Right lobe of liver (tissue), 6 donors: ENCODE data around the gene TPPP2. TPM values are rescaled to one million over a fixed set of nuclear protein-coding genes. Genes with fewer than 3 reads are reported as not detected.

Experiments
- ATAC-seq, 4 donors: fragments of 200-7000 bp; cut with Tn5 transposase; one replicate each; pipeline ENCODE4 v1.9.1; 2020; ENCODE audit warnings: mild to moderate bottlenecking in 4 of 4, moderate library complexity in 4 of 4
- DNase-seq, 3 donors: peaks; one replicate each; pipeline ENCODE4 v3.0.0-alpha.2; 2020
- H3K27ac ChIP-seq, 3 donors: fragments of 200-600 bp; one replicate each; pipeline ENCODE4 v1.8.0; 2022
- H3K27me3 ChIP-seq, 2 donors: fragments of 200-600 bp; one replicate each; pipeline ENCODE4 v1.8.0; 2022
- H3K36me3 ChIP-seq, 4 donors: fragments of 200-600 bp; sonication (generic) in 1 of 4; one replicate each; pipeline versions ENCODE4 v1.5.1 to v1.8.0; 2017 to 2022; ENCODE audit warnings: control low read depth in 1 of 4
- H3K4me1 ChIP-seq, 4 donors: fragments of 200-600 bp; sonication (generic) in 1 of 4; one replicate each; pipeline versions ENCODE4 v1.5.1 to v1.8.0; 2017 to 2022; ENCODE audit warnings: control low read depth in 1 of 4
- H3K4me3 ChIP-seq, 3 donors: fragments of 200-600 bp; one replicate each; pipeline ENCODE4 v1.8.0; 2022
- H3K9me3 ChIP-seq, 4 donors: fragments of 200-600 bp; sonication (generic) in 1 of 4; one replicate each; pipeline versions ENCODE4 v1.5.1 to v1.8.0; 2017 to 2022; ENCODE audit warnings: control low read depth in 1 of 4
- POLR2A ChIP-seq: fragments of 450-650 bp; IDR thresholded peaks from one replicate; pipeline ENCODE4 v1.6.1; 2017; ENCODE audit warnings: antibody characterized with exemption, mild to moderate bottlenecking
- WGBS: methylation state at CpG from one replicate; pipeline ENCODE4 v1.1.6; 2018; ENCODE audit warnings: low coverage, low lambda C conversion rate; ENCODE audit not compliant: insufficient coverage; ENCODE audit errors: missing lambda C conversion rate; 5-methylcytosine and 5-hydroxymethylcytosine counted together
- intact Hi-C, 2 donors: fragments of 100-400 bp; cut with DNase I; formaldehyde crosslinking; loops; one replicate each; pipeline versions ENCODE4 v1.11.2 to v1.14.1; 2022
- total RNA-seq, 6 experiments: library from RNA; depleted of rRNA in 2 of 6; stranded (reverse); fragments of >200 nt in 2 of 6; fragmentation: NEBNext Ultra II Directional in 3 of 6; extraction: Animal tissue kit (Norgen Biotek cat#: 25700) in 3 of 6; gene quantifications; one replicate each; pipeline versions ENCODE4 v1.1.0 to v1.2.4, GENCODE V29; 2016 to 2023
- TF ChIP-seq, protein P1 (sequence below), 4 donors: fragments of 200-600 bp in 3 of 4; fragments of 450-650 bp in 1 of 4; IDR thresholded peaks; one replicate each; pipeline versions ENCODE4 v1.5.1 to v1.8.0; 2016 to 2022; ENCODE audit warnings: antibody characterized with exemption in 4 of 4, mild to moderate bottlenecking in 2 of 4
- donor health status: DM: no; HTN: yes; CAD: no.
- donor health status: DM: no; HTN: no; CAD: no.
- donor health status: DM: no; HTN: no; CAD: no.
- donor health status: DM: no; HTN: yes; CAD: no.
- donor health status: DM: no; HTN: yes; CAD: no.

The TPPP2 gene
- total RNA-seq, 6 experiments from 2014 or later, result 0.24 to 3.4 (median 1.6) TPM

DNA sequence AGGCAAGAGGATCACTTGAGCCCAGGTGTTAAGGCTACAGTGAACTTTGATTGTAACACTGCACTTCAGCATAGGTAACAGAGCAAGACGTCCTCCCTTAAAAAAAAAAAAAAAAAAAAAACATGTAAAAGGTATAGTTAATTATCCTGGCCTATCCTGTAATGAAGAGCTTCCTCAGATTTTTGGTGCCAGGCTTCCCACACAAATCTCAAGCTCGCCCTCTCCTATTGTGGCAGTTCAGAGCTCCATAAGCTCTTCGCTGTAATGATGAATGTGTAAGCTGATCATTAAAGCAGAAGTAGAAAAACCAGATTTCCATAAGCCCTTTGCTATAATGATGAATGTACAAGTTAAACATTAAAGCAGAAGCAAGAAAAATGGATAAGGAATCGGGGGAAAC lies 32.9 kb upstream of the TPPP2 start:
- 63% methylated on average over 4 of the region's 4 CpGs for WGBS
- DNase-seq (no peak), ATAC-seq (no peak)
- no peak overlapping the region for H3K27ac ChIP-seq
- TF ChIP-seq POLR2A, result no peak
- TF ChIP-seq, protein P1, sequence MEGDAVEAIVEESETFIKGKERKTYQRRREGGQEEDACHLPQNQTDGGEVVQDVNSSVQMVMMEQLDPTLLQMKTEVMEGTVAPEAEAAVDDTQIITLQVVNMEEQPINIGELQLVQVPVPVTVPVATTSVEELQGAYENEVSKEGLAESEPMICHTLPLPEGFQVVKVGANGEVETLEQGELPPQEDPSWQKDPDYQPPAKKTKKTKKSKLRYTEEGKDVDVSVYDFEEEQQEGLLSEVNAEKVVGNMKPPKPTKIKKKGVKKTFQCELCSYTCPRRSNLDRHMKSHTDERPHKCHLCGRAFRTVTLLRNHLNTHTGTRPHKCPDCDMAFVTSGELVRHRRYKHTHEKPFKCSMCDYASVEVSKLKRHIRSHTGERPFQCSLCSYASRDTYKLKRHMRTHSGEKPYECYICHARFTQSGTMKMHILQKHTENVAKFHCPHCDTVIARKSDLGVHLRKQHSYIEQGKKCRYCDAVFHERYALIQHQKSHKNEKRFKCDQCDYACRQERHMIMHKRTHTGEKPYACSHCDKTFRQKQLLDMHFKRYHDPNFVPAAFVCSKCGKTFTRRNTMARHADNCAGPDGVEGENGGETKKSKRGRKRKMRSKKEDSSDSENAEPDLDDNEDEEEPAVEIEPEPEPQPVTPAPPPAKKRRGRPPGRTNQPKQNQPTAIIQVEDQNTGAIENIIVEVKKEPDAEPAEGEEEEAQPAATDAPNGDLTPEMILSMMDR (IDR thresholded peaks at IDR 0.05), result no peak
- no peak overlapping the region for H3K4me3 ChIP-seq
- no peaks in the 10 kb centered on the region for H3K27me3 ChIP-seq
- intact Hi-C loops, result no loop called here
- no peaks in the 10 kb centered on the region for H3K4me1 ChIP-seq
- no peaks in the 10 kb centered on the region for H3K9me3 ChIP-seq
- peaks cover 9 to 51% (median 28%) of the 10 kb centered on the region in 4 donors for H3K36me3 ChIP-seq

DNA sequence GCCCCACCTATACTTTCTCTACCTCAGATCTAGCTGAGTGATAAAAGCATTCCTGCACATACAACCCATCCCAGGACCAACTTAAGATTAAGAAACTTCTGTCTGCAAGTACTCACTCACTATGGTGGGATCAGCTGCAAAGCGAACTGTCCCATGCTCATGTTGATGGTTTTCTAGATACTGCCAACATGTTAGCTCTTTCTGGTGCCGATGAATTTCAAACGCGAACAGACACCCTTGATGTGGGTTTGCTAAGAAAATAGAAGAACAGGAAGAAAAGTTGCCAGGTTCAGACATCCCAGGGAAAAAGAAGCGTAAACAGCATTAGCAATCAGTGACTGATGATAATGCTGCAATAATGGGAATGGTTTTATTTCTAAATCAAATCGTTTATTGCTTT lies 32.5 kb upstream of the TPPP2 start:
- ATAC-seq (no peak), DNase-seq (no peak)
- Histone ChIP-seq H3K4me1 (no peaks in the 10 kb centered on the region), H3K27ac (no peak overlapping the region), H3K27me3 (no peaks in the 10 kb centered on the region), H3K9me3 (no peaks in the 10 kb centered on the region), H3K36me3 (peaks cover 9 to 46% (median 25%) of the 10 kb centered on the region in 4 donors), H3K4me3 (no peak overlapping the region)
- TF ChIP-seq POLR2A, result no peak
- TF ChIP-seq, protein P1 (IDR thresholded peaks at IDR 0.05), result no peak
- intact Hi-C loops, result no loop called here
- WGBS, result 67% methylated on average over 6 of the region's 6 CpGs

DNA sequence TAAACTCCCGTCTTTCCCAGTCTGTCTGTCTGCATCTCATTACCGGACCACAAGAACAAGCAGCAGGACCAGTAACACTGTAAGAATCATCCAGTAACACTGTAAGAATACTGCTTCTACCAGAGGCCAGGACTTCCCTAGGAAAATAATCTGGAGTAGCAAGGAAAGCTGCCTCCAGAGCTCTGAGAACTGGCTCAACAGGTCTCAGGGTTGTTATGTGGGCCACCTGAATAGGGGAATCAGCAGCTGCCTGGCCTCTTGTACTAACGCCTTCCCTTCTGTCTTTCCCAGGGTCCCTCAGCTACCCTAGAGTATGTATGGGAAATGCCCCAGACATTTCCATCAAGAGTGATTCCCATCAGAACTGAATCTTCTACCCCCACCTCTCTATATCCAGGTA lies 31.9 kb upstream of the TPPP2 start:
- no peaks in the 10 kb centered on the region for H3K4me1 ChIP-seq
- 87% methylated on average over 2 of the region's 3 CpGs for WGBS
- H3K4me3 ChIP-seq, result no peak overlapping the region
- H3K27me3 ChIP-seq, result no peaks in the 10 kb centered on the region
- ATAC-seq, result no peak
- H3K36me3 ChIP-seq, result peaks cover 9 to 41% (median 23%) of the 10 kb centered on the region in 4 donors
- H3K27ac ChIP-seq, result no peak overlapping the region
- intact Hi-C loops, result no loop called here
- DNase-seq, result no peak
- no peaks in the 10 kb centered on the region for H3K9me3 ChIP-seq
- TF ChIP-seq POLR2A, result no peak
- TF ChIP-seq, protein P1 (IDR thresholded peaks at IDR 0.05), result no peak

DNA sequence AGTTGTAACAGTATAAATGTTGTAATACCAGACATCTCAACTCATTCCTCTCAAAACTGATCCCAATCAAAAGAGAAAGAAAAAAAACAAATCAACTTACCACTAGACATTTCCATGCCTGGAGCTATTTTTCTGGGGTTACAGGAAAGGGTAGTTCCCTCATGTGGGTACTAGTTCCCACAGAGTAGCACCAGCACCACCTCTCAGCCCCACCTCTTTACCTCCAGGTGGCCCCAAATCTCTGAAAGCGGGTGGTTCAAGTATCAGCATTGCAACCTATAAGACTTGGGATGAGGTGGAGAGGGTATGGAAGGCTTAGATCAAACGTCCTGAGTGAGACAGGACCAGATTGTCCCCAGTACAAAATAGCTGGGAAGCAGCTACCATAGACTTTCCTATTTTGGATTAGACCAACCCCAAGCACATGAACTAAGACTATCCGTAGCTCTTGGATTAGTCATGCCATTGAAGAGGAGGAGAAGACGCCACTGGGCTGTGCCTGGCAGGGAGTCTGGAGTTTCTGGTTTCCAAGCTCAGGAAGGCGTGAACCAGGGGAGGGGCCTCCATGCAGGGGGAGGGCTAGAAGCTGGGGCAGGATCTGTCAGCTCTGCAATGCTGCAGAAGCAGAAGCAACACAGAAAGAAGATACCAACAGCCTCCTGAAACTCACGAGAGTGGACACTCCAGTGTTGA lies 31.2 kb upstream of the TPPP2 start, which contains the start of gene SLC39A2:
Gene SLC39A2 (plus strand): TSS at position 620 of the 693 bp plus-strand sequence. CDS start 154 bp downstream, outside the sequence.
- Histone ChIP-seq H3K4me3 (no peak within 1 kb of the TSS), H3K9me3 (no peaks in the 10 kb centered on the region), H3K4me1 (no peaks in the 10 kb centered on the region), H3K27ac (no peak within 1 kb of the TSS), H3K36me3 (peaks cover 9 to 35% (median 22%) of the 10 kb centered on the region in 4 donors), H3K27me3 (no peaks in the 10 kb centered on the region)
- TF ChIP-seq, protein P1 (IDR thresholded peaks at IDR 0.05), result no peak
- TF ChIP-seq POLR2A, result no peak
- DNase-seq (no peak), ATAC-seq (peak; percentile 31 to 61 (median 48))
- intact Hi-C loops, result no loop called here
- 60% methylated on average over 3 of the region's 6 CpGs for WGBS
